Measurements from ENCODE around the gene SLC13A3.

- TF ChIP-seq CTCF (conservative IDR thresholded peaks at IDR 0.05; ENCODE audit: low read depth, low read length) = no peak
- TF ChIP-seq EZH2 (IDR thresholded peaks at IDR 0.05; ENCODE audit: borderline replicate concordance, low read depth, low read length, poor library complexity, severe bottlenecking) = no peak
These were observed 11.7 kb downstream of the SLC13A3 start for GRCh38 chr20:46639587-46639986.
